ENCODE results near the gene OR5C1. TPM values are rescaled to one million over a fixed set of nuclear protein-coding genes. Genes with fewer than 3 reads are reported as not detected.

The OR5C1 gene
- total RNA-seq, 1 donor from 2014 or later = not detected

- no peak for TF ChIP-seq CTCF (conservative IDR thresholded peaks at IDR 0.05)
- H3K27ac Mint-ChIP-seq = no peak overlapping the region
- H3K4me3 Mint-ChIP-seq = no peak overlapping the region
- peaks cover 13% of the 10 kb centered on the region for H3K27me3 Mint-ChIP-seq
- no peaks in the 10 kb centered on the region for H3K4me1 Mint-ChIP-seq (ENCODE audit: unreplicated experiment)
- no peak for DNase-seq (ENCODE audit: extremely low spot score, unreplicated experiment)
- H3K36me3 Mint-ChIP-seq = no peaks in the 10 kb centered on the region
- no peaks in the 10 kb centered on the region for H3K9me3 Mint-ChIP-seq
Observed at GRCh38 chr9:122777935-122778627, 10.7 kb upstream of the OR5C1 start.

DNA sequence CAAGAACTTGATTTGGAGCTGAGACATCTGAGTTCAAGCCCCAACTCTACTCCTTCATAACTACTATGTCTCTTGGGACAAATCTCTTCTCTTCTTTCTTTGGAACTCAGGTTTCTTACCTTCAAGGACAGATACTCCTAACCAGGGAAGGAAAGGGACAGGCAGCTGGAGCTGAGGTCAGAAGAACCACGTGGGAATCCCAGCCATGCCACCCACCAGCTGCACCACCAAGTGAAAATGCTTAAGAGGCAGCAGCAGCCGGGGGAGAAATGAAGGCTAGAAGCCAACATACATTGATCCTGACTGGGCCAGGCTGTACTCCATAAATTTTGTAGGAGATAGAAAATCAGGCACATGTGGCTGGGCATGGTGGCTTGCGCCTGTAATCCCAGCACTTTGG, 9.6 kb upstream of the OR5C1 start:
- no peak overlapping the region for H3K27ac Mint-ChIP-seq
- H3K4me1 Mint-ChIP-seq (ENCODE audit: unreplicated experiment) = no peaks in the 10 kb centered on the region
- no peaks in the 10 kb centered on the region for H3K36me3 Mint-ChIP-seq
- H3K4me3 Mint-ChIP-seq = no peak overlapping the region
- DNase-seq (ENCODE audit: extremely low spot score, unreplicated experiment) = no peak
- no peak for TF ChIP-seq CTCF (conservative IDR thresholded peaks at IDR 0.05)
- H3K9me3 Mint-ChIP-seq = no peaks in the 10 kb centered on the region
- H3K27me3 Mint-ChIP-seq = peaks cover 16% of the 10 kb centered on the region

DNA sequence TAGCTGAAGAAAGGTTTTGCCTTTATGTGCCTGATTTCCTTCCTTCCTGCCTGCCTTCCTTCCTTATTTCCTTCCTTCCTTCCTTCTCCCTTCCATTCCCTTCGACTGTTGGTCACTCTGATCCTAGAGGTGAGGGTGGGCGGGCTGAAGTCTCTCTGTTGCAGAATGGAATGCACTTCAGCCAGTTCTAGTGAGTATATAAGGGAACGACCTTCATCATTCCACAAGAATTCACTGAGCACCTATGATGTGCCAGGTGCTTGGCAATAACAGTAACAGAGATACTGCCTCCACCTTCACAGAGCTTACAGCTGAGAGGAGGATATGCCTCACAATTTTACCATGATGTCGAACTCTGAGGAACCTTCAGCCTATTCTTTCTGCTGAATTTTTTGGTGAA, 8.7 kb upstream of the OR5C1 start:
- TF ChIP-seq CTCF (conservative IDR thresholded peaks at IDR 0.05) = no peak
- Mint-ChIP-seq H3K4me1 (ENCODE audit: unreplicated experiment) (no peaks in the 10 kb centered on the region), H3K4me3 (no peak overlapping the region), H3K27ac (no peak overlapping the region), H3K9me3 (no peaks in the 10 kb centered on the region), H3K27me3 (peaks cover 21% of the 10 kb centered on the region), H3K36me3 (no peaks in the 10 kb centered on the region)
- no peak for DNase-seq (ENCODE audit: extremely low spot score, unreplicated experiment)

DNA sequence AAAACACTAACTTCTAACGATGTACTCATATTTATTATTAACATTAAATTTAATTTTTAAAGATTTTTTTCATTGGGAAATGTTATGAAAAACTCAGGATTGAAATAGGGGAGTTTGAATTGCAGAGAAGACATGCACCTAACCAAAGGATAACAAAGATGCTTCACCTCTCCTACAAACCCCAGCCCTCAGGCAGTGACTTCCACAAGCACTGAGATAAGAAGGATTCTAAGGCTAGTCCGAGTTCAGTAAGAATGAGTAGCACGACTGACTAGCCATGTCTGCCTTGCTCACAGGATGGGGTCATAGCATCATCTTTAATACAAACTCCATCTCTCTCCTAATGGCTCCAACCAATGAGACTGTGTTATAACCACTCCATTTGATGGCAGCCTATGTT, 7.1 kb upstream of the OR5C1 start:
- Mint-ChIP-seq H3K4me3 (no peak overlapping the region), H3K27me3 (peaks cover 18% of the 10 kb centered on the region), H3K4me1 (ENCODE audit: unreplicated experiment) (no peaks in the 10 kb centered on the region), H3K36me3 (no peaks in the 10 kb centered on the region), H3K9me3 (no peaks in the 10 kb centered on the region), H3K27ac (no peak overlapping the region)
- no peak for TF ChIP-seq CTCF (conservative IDR thresholded peaks at IDR 0.05)
- no peak for DNase-seq (ENCODE audit: extremely low spot score, unreplicated experiment)

- Mint-ChIP-seq H3K4me1 (ENCODE audit: unreplicated experiment) (no peaks in the 10 kb centered on the region), H3K9me3 (no peaks in the 10 kb centered on the region), H3K36me3 (no peaks in the 10 kb centered on the region), H3K27ac (no peak overlapping the region), H3K4me3 (no peak overlapping the region), H3K27me3 (peaks cover 10% of the 10 kb centered on the region)
- DNase-seq (ENCODE audit: extremely low spot score, unreplicated experiment) = no peak
- TF ChIP-seq CTCF (conservative IDR thresholded peaks at IDR 0.05) = no peak
Observed at GRCh38 chr9:122785269-122785668, 3.5 kb upstream of the OR5C1 start.
